ENCODE measurements around the gene C1orf35.
"Not testable (repeated sequence)": the region's sequence is repeated elsewhere in the genome, so short reads cannot be mapped to it uniquely, and the experiment has no call there.

C1orf35 gene

GRCh38 chr1:228112617-228113016 is 9.5 kb upstream of the C1orf35 start:
- no peak for DNase-seq (ENCODE audit: low read depth, low spot score)
- no peak overlapping the region for H3K4me3 ChIP-seq (ENCODE audit: low read length)

GRCh38 chr1:228112167-228112566 is 9.0 kb upstream of the C1orf35 start:
- DNase-seq (ENCODE audit: low read depth, low spot score) = no peak

GRCh38 chr1:228111315-228111714 is 8.2 kb upstream of the C1orf35 start:
- not testable (repeated sequence) for DNase-seq (ENCODE audit: low read depth, low spot score); H3K4me3 ChIP-seq (ENCODE audit: low read length)

More at GRCh38 chr1:228112167-228112566, 9.0 kb upstream of the C1orf35 start:
- no peak overlapping the region for H3K4me3 ChIP-seq (ENCODE audit: low read length)

- no peak overlapping the region for H3K4me3 ChIP-seq (ENCODE audit: low read length)
These were observed 7.4 kb upstream of the C1orf35 start for GRCh38 chr1:228110556-228110955.

GRCh38 chr1:228109962-228110488 is 6.9 kb upstream of the C1orf35 start:
- peak overlapping the region; percentile 97 for H3K4me3 ChIP-seq (ENCODE audit: low read length)
- no peak for DNase-seq (ENCODE audit: low read depth, low spot score)

More at GRCh38 chr1:228110556-228110955, 7.4 kb upstream of the C1orf35 start:
- no peak for DNase-seq (ENCODE audit: low read depth, low spot score)

GRCh38 chr1:228109073-228109961 is 6.2 kb upstream of the C1orf35 start, which contains the start of gene MRPL55:
TSS of gene MRPL55 (minus strand) at chr1:228109299. CDS start at chr1:228108260, 1,039 bp downstream.
- peak; percentile 93 for DNase-seq (ENCODE audit: low read depth, low spot score)
- peak within 1 kb of the TSS; percentile 97 for H3K4me3 ChIP-seq (ENCODE audit: low read length)

GRCh38 chr1:228108742-228109072 is 5.6 kb upstream of the C1orf35 start:
- no peak for DNase-seq (ENCODE audit: low read depth, low spot score)
- H3K4me3 ChIP-seq (ENCODE audit: low read length) = peak overlapping the region; percentile 97

GRCh38 chr1:228108055-228108690 is 5.0 kb upstream of the C1orf35 start:
- no peak for DNase-seq (ENCODE audit: low read depth, low spot score)
- H3K4me3 ChIP-seq (ENCODE audit: low read length) = peak overlapping the region; percentile 97

- H3K4me3 ChIP-seq (ENCODE audit: low read length) = peak overlapping the region; percentile 97; the same call in 1 of the 2 replicates
- no peak for DNase-seq (ENCODE audit: low read depth, low spot score)
These were observed 4.5 kb upstream of the C1orf35 start for GRCh38 chr1:228107636-228108035.

GRCh38 chr1:228106800-228107054 is 3.6 kb upstream of the C1orf35 start:
- no peak for DNase-seq (ENCODE audit: low read depth, low spot score)

GRCh38 chr1:228105996-228106799 is 3.1 kb upstream of the C1orf35 start:
- H3K4me3 ChIP-seq (ENCODE audit: low read length) = no peak overlapping the region
- no peak for DNase-seq (ENCODE audit: low read depth, low spot score)

More at GRCh38 chr1:228106800-228107054, 3.6 kb upstream of the C1orf35 start:
- no peak overlapping the region for H3K4me3 ChIP-seq (ENCODE audit: low read length)

GRCh38 chr1:228105270-228105995 is 2.3 kb upstream of the C1orf35 start:
- no peak overlapping the region for H3K4me3 ChIP-seq (ENCODE audit: low read length)
- no peak for DNase-seq (ENCODE audit: low read depth, low spot score)

GRCh38 chr1:228104526-228105269 is 1.6 kb upstream of the C1orf35 start:
- H3K4me3 ChIP-seq (ENCODE audit: low read length) = no peak overlapping the region
- no peak for DNase-seq (ENCODE audit: low read depth, low spot score)

GRCh38 chr1:228101994-228102790 is 933 bp downstream of the C1orf35 start:
- DNase-seq (ENCODE audit: low read depth, low spot score) = no peak
- H3K4me3 ChIP-seq (ENCODE audit: low read length) = peak overlapping the region; percentile 77

GRCh38 chr1:228101614-228101993 is 1.5 kb downstream of the C1orf35 start:
- H3K4me3 ChIP-seq (ENCODE audit: low read length) = peak overlapping the region; percentile 77
- no peak for DNase-seq (ENCODE audit: low read depth, low spot score)

GRCh38 chr1:228100822-228101613 is 2.1 kb downstream of the C1orf35 start:
- peak overlapping the region; percentile 77; the same call in 1 of the 2 replicates for H3K4me3 ChIP-seq (ENCODE audit: low read length)
- DNase-seq (ENCODE audit: low read depth, low spot score) = no peak

- DNase-seq (ENCODE audit: low read depth, low spot score) = no peak
- no peak overlapping the region for H3K4me3 ChIP-seq (ENCODE audit: low read length)
These were observed 3.8 kb downstream of the C1orf35 start for GRCh38 chr1:228099331-228099732.
